ENCODE data around the gene PLEKHM3.

Gene PLEKHM3

DNA sequence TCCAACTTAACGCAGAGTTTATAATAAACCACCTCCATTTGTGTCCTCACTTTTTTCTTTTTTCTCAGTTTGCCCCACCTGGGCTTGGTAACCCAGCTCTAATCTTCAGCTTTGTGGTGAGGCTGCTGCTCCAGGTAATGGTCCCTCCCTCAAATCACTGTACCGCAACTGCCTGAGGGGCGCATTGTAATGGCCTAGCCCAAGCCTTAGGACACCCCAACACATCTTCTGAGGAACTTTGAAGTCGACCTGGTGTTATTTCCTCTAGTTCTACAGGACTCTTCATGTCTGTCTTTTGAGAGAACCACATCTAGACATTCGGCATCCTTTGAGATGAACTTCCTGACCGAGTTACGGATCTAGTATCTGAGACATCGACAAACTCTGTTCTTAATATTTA, 99.7 kb downstream of the PLEKHM3 start:
- TF ChIP-seq, protein P1, sequence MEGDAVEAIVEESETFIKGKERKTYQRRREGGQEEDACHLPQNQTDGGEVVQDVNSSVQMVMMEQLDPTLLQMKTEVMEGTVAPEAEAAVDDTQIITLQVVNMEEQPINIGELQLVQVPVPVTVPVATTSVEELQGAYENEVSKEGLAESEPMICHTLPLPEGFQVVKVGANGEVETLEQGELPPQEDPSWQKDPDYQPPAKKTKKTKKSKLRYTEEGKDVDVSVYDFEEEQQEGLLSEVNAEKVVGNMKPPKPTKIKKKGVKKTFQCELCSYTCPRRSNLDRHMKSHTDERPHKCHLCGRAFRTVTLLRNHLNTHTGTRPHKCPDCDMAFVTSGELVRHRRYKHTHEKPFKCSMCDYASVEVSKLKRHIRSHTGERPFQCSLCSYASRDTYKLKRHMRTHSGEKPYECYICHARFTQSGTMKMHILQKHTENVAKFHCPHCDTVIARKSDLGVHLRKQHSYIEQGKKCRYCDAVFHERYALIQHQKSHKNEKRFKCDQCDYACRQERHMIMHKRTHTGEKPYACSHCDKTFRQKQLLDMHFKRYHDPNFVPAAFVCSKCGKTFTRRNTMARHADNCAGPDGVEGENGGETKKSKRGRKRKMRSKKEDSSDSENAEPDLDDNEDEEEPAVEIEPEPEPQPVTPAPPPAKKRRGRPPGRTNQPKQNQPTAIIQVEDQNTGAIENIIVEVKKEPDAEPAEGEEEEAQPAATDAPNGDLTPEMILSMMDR (conservative IDR thresholded peaks at IDR 0.05; ENCODE audit: control insufficient read depth, insufficient read depth, low read depth, low read length): no peak
- H3K4me3 ChIP-seq (ENCODE audit: control insufficient read depth, low read depth, low read length): no peak overlapping the region
- no peak for DNase-seq (ENCODE audit: low read depth)

DNA sequence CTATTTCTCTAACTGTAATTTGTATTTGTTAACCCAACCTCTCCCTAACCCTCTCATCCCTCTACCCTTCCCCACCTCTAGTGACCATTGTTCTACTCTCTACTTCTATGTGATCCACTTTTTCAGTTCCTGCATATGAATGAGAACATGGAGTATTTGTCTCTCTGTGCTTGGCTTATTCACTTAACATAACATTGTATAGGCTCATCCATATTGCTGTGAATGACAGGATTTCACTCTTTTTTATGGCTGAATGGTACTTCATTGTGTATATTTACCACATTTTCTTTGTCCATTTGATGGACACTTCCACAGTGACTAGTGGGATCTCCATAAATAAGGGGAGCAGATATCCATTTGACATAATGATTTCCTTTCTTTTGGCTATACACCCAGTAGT, 103.7 kb downstream of the PLEKHM3 start:
- no peak overlapping the region for H3K4me3 ChIP-seq (ENCODE audit: control insufficient read depth, low read depth, low read length)
- no peak for DNase-seq (ENCODE audit: low read depth)
- TF ChIP-seq, protein P1 (conservative IDR thresholded peaks at IDR 0.05; ENCODE audit: control insufficient read depth, insufficient read depth, low read depth, low read length): no peak

DNA sequence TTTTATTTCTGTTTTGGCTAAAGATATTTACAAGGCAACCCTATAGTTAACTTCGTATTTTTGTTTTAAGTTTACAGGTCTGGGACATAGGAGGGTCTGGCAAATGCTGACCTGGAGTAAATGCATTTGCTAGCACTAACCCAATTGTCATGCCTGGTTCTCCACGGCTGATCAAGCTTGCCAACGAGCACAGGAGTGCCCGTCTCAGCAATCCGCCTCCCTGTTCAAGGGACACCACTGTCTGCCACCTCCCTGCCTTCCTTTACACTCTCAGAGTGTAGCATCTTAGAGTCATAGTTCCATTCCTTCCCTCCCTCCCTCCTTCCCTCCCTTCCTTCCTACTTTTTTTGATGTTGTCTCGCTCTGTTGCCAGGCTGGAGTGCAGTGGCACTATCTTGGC, 104.6 kb downstream of the PLEKHM3 start:
- TF ChIP-seq, protein P1 (conservative IDR thresholded peaks at IDR 0.05; ENCODE audit: control insufficient read depth, insufficient read depth, low read depth, low read length): no peak
- no peak for DNase-seq (ENCODE audit: low read depth)
- H3K4me3 ChIP-seq (ENCODE audit: control insufficient read depth, low read depth, low read length): no peak overlapping the region

DNA sequence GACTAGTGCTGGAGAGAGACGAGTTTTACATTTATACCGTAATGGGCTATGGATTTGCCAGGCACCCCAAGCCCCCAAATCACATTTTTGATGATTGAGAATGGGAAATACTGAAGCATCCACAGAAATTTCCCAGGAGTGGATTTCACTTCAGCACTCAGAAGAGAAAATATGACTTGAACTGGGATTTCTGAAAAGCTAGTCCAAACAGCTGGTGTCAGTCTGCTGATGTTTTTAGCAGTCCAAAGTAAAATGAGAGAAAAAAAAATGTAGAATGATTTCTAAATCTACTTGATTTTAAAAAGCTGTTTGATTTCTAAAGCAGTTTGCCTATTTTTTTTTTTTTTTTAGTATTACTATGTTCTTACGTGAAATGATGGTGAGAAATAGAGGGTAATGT, 105.0 kb downstream of the PLEKHM3 start:
- no peak for DNase-seq (ENCODE audit: low read depth)
- H3K4me3 ChIP-seq (ENCODE audit: control insufficient read depth, low read depth, low read length): no peak overlapping the region
- TF ChIP-seq, protein P1 (conservative IDR thresholded peaks at IDR 0.05; ENCODE audit: control insufficient read depth, insufficient read depth, low read depth, low read length): no peak

DNA sequence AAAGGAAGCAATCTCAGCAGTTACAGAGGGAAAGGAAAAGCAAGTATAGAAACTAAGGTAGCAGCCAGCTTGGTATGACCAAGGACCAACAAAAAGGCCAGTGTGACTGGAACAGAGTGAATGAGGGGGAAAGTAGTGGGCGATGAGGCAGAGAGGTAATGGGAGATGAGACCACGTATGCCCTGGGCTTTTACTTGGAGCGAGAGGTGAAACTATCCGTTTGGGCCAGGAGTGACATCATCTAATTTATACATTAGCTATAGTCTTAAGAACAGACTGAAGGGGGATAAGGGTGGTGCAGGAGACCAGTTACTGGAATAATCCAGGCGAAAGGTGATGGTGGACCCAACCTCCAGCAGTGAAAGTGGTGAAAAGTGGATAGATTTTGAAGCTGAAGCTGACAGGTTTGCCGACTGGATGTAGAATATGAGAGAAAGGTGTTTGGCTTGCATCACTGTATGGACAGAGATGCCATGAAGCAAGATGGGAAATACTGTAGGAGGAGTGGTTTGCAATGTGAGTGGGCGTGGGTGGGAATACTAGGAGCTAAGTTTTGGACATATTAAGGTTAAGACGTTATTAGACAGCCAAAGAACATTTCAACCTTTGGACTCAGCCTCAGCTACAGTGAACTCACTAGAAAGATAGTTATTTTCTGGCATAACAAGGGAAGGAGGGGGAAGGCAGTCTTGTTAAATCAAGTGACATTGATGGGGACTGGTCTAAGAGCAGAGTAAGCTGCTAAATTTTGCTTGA, 106.0 kb downstream of the PLEKHM3 start:
- H3K4me3 ChIP-seq (ENCODE audit: control insufficient read depth, low read depth, low read length): no peak overlapping the region
- TF ChIP-seq, protein P1 (conservative IDR thresholded peaks at IDR 0.05; ENCODE audit: control insufficient read depth, insufficient read depth, low read depth, low read length): no peak
- DNase-seq (ENCODE audit: low read depth): no peak

DNA sequence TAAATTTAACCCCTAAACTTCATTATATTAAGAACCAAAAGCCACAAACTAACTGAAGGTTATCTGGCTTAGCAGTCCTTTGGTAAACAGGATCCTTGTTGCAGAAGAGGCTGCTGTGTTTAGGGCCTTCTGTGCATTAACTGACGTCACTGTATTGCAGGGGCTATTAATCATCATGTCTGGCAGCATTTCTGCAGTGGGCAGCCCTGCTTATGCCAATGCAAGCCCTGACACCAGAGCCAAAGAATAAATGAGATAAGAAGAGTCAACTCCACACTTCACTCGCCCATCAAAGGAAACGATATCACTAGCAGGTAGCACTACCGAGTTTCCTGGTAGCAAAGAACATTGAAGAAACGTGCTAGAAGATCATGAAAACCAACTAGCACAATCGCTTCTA, 110.6 kb downstream of the PLEKHM3 start:
- H3K4me3 ChIP-seq (ENCODE audit: control insufficient read depth, low read depth, low read length): no peak overlapping the region
- TF ChIP-seq, protein P1 (conservative IDR thresholded peaks at IDR 0.05; ENCODE audit: control insufficient read depth, insufficient read depth, low read depth, low read length): no peak
- no peak for DNase-seq (ENCODE audit: low read depth)
